Hippocampal formation (tissue), 2 donors: ENCODE data around the gene ADK.

ENCODE experiments used
- DNase-seq, 2 donors: peaks; one replicate each; lab custom pipeline; 2025; lab: John Stamatoyannopoulos, UW

The ADK gene

GRCh38 chr10:74610299-74610698 is 459.3 kb downstream of the ADK start:
- no peak for DNase-seq

- no peak for DNase-seq
Observed at GRCh38 chr10:74612195-74612594, 461.2 kb downstream of the ADK start.

- no peak for DNase-seq
Observed at GRCh38 chr10:74620626-74621025, 469.6 kb downstream of the ADK start.

GRCh38 chr10:74623786-74624185 is 472.8 kb downstream of the ADK start:
- DNase-seq: no peak

- no peak for DNase-seq
Observed at GRCh38 chr10:74624501-74624900, 473.5 kb downstream of the ADK start.

- DNase-seq: no peak
Observed at GRCh38 chr10:74628136-74628535, 477.1 kb downstream of the ADK start.

- DNase-seq: no peak
Observed at GRCh38 chr10:74634995-74635536, 484.0 kb downstream of the ADK start.

- no peak for DNase-seq
Observed at GRCh38 chr10:74635655-74636054, 484.6 kb downstream of the ADK start.

GRCh38 chr10:74637685-74638084 is 486.7 kb downstream of the ADK start:
- DNase-seq: no peak

GRCh38 chr10:74640134-74640921 is 489.3 kb downstream of the ADK start:
- DNase-seq: no peak

- no peak for DNase-seq
Observed at GRCh38 chr10:74641659-74642058, 490.6 kb downstream of the ADK start.

- no peak for DNase-seq
Observed at GRCh38 chr10:74642901-74643595, 492.0 kb downstream of the ADK start.

GRCh38 chr10:74643596-74643975 is 492.6 kb downstream of the ADK start:
- DNase-seq: no peak

- no peak for DNase-seq
Observed at GRCh38 chr10:74644738-74645137, 493.7 kb downstream of the ADK start.

GRCh38 chr10:74645692-74646091 is 494.7 kb downstream of the ADK start:
- no peak for DNase-seq

GRCh38 chr10:74650613-74651012 is 499.6 kb downstream of the ADK start:
- no peak for DNase-seq

- DNase-seq: no peak
Observed at GRCh38 chr10:74651565-74651964, 500.5 kb downstream of the ADK start.

GRCh38 chr10:74652664-74653063 is 501.6 kb downstream of the ADK start:
- DNase-seq: no peak

- DNase-seq: no peak
Observed at GRCh38 chr10:74658511-74658910, 507.5 kb downstream of the ADK start.

GRCh38 chr10:74662635-74663034 is 511.6 kb downstream of the ADK start:
- DNase-seq: no peak

GRCh38 chr10:74669210-74669609 is 518.2 kb downstream of the ADK start:
- no peak for DNase-seq

- no peak for DNase-seq
Observed at GRCh38 chr10:74671716-74672115, 520.7 kb downstream of the ADK start.

GRCh38 chr10:74672430-74673165 is 521.6 kb downstream of the ADK start:
- no peak for DNase-seq
